H1 (cell line): Measurements from ENCODE around the gene MVD. TPM values are rescaled to one million over a fixed set of nuclear protein-coding genes. Genes with fewer than 3 reads are reported as not detected.
A peak's percentile ranks its signal among the peaks of the same experiment; 100 is the strongest.

ENCODE experiments used
- CTCF ChIA-PET: fragments of 300-600 bp; sonication (Branson Sonifier 250); formaldehyde crosslinking; loops from one replicate; lab custom pipeline; 2021; ENCODE audit not compliant: partially characterized antibody; lab: Charles Lee
- POLR2A ChIA-PET: fragments of 300-600 bp; sonication (Branson Sonifier 250); formaldehyde crosslinking; loops from one replicate; lab custom pipeline; 2021; ENCODE audit warnings: inconsistent platforms; ENCODE audit not compliant: partially characterized antibody; lab: Charles Lee
- DNase-seq, 2 experiments: peaks; one replicate each; pipeline versions ENCODE4 v3.0.0 to v3.0.0-alpha.2; 2010 to 2022; ENCODE audit warnings: low spot score in 2 of 2, low read depth in 1 of 2, mixed read lengths in 1 of 2
- FAIRE-seq: peaks from 2 replicates; lab custom pipeline; 2011; peaks lifted over from hg19 to GRCh38; lab: Jason Lieb, UNC
- H2AFZ ChIP-seq: 2 replicates; pipeline ENCODE4 v1.8.1; 2012; ENCODE audit warnings: low read length, inconsistent platforms
- H2AK5ac ChIP-seq: 2 replicates; pipeline ENCODE4 v1.6.1; 2013; ENCODE audit warnings: low read depth, low read length
- H2BK120ac ChIP-seq: replicated peaks from 2 replicates; pipeline ENCODE3; 2013; ENCODE audit warnings: low read depth, low read length, inconsistent platforms
- H2BK12ac ChIP-seq: 2 replicates; pipeline ENCODE4 v1.6.1; 2013; ENCODE audit warnings: low read depth, low read length
- H2BK15ac ChIP-seq: 2 replicates; pipeline ENCODE4 v1.6.1; 2013; ENCODE audit warnings: low read length
- H2BK20ac ChIP-seq: 2 replicates; pipeline ENCODE4 v1.6.1; 2013; ENCODE audit warnings: low read length
- H2BK5ac ChIP-seq: 2 replicates; pipeline ENCODE4 v1.6.1; 2013; ENCODE audit warnings: low read depth, low read length
- H3K14ac ChIP-seq: 2 replicates; pipeline ENCODE4 v1.6.1; 2013; ENCODE audit warnings: inconsistent platforms; ENCODE audit not compliant: insufficient read length
- H3K18ac ChIP-seq: 2 replicates; pipeline ENCODE4 v1.6.1; 2013; ENCODE audit warnings: low read length; ENCODE audit errors: extremely low read depth
- H3K23ac ChIP-seq: 2 replicates; pipeline ENCODE4 v1.6.1; 2013; ENCODE audit warnings: inconsistent platforms; ENCODE audit not compliant: insufficient read length
- H3K23me2 ChIP-seq: 2 replicates; pipeline ENCODE4 v1.6.1; 2013; ENCODE audit warnings: low read depth, low read length
- H3K27ac ChIP-seq: 2 replicates; pipeline ENCODE4 v1.6.1; 2011; ENCODE audit warnings: low read depth, low read length, inconsistent platforms
- H3K27me3 ChIP-seq, 4 experiments: replicated peaks in 1 of 4; 1 replicate in 1 of 4; 2 replicates in 3 of 4; pipeline versions ENCODE4 v1.6.1 to v1.8.1; 2011 to 2013; ENCODE audit warnings: low read length in 3 of 4, mild to moderate bottlenecking in 3 of 4, inconsistent platforms in 2 of 4, mixed read lengths in 2 of 4, moderate library complexity in 1 of 4; ENCODE audit not compliant: control insufficient read depth in 3 of 4, insufficient read depth in 3 of 4; ENCODE audit errors: extremely low read depth in 1 of 4
- H3K36me3 ChIP-seq, 4 experiments: 2 replicates each; pipeline versions ENCODE4 v1.6.1 to v1.8.1; 2011 to 2013; ENCODE audit warnings: mild to moderate bottlenecking in 4 of 4, low read length in 3 of 4, moderate library complexity in 2 of 4, control low read depth in 1 of 4, inconsistent platforms in 1 of 4; ENCODE audit not compliant: insufficient read depth in 4 of 4, control insufficient read depth in 2 of 4
- H3K4ac ChIP-seq: replicated peaks from 2 replicates; pipeline ENCODE3; 2013; ENCODE audit warnings: low read length, low read depth, mixed read lengths, inconsistent platforms; ENCODE audit not compliant: insufficient read length
- H3K4me1 ChIP-seq, 4 experiments: replicated peaks in 1 of 4; 1 replicate in 1 of 4; 2 replicates in 3 of 4; pipeline versions ENCODE4 v1.6.1 to v1.8.1; 2011 to 2013; ENCODE audit warnings: low read length in 3 of 4, inconsistent platforms in 2 of 4, mixed read lengths in 1 of 4; ENCODE audit not compliant: insufficient read depth in 4 of 4, control insufficient read depth in 3 of 4
- H3K4me2 ChIP-seq, 2 experiments: 2 replicates each; pipeline versions ENCODE4 v1.6.1 to v1.8.1; 2011 to 2013; ENCODE audit warnings: low read depth in 2 of 2, low read length in 2 of 2, control low read depth in 1 of 2, inconsistent platforms in 1 of 2, mild to moderate bottlenecking in 1 of 2; ENCODE audit not compliant: insufficient read depth in 1 of 2
- H3K4me3 ChIP-seq, 4 experiments: fragments of 200-600, 300-600 bp in 1 of 4; sonication (generic), shearing (Covaris generic), sonication (Bioruptor Twin) in 1 of 4; 2 replicates each; pipeline versions ENCODE4 v1.5.1 to v1.8.1; 2011 to 2016; ENCODE audit warnings: low read length in 4 of 4, low read depth in 3 of 4, control low read depth in 2 of 4, inconsistent platforms in 2 of 4, mild to moderate bottlenecking in 2 of 4, mixed read lengths in 1 of 4, moderate library complexity in 1 of 4; ENCODE audit not compliant: insufficient read depth in 2 of 4; ENCODE audit errors: extremely low read depth in 1 of 4
- H3K56ac ChIP-seq: replicated peaks from 2 replicates; pipeline ENCODE3; 2013; ENCODE audit warnings: low read depth, mild to moderate bottlenecking, mixed read lengths, low read length, inconsistent platforms; ENCODE audit not compliant: insufficient read length
- H3K79me1 ChIP-seq: 2 replicates; pipeline ENCODE4 v1.6.1; 2013; ENCODE audit warnings: low read depth, low read length, control low read depth
- H3K79me2 ChIP-seq, 2 experiments: 2 replicates each; pipeline versions ENCODE4 v1.6.1 to v1.8.1; 2012 to 2013; ENCODE audit warnings: low read length in 2 of 2, mild to moderate bottlenecking in 2 of 2, inconsistent platforms in 1 of 2; ENCODE audit not compliant: insufficient read depth in 2 of 2, control insufficient read depth in 1 of 2
- H3K9ac ChIP-seq, 4 experiments: replicated peaks in 1 of 4; 1 replicate in 1 of 4; 2 replicates in 3 of 4; pipeline versions ENCODE4 v1.6.1 to v1.8.1; 2011 to 2013; ENCODE audit warnings: low read depth in 3 of 4, low read length in 3 of 4, control low read depth in 2 of 4, mild to moderate bottlenecking in 2 of 4, moderate library complexity in 2 of 4, inconsistent platforms in 1 of 4; ENCODE audit errors: extremely low read depth in 1 of 4
- H3K9me3 ChIP-seq, 2 experiments: 2 replicates each; pipeline versions ENCODE4 v1.6.1 to v1.8.1; 2012 to 2013; ENCODE audit warnings: mild to moderate bottlenecking in 2 of 2, moderate library complexity in 2 of 2, control low read depth in 1 of 2, inconsistent platforms in 1 of 2, low read depth in 1 of 2, low read length in 1 of 2, mixed read lengths in 1 of 2; ENCODE audit not compliant: insufficient read depth in 2 of 2
- H4K20me1 ChIP-seq, 2 experiments: replicated peaks in 1 of 2; 2 replicates each; pipeline versions ENCODE3 to v1.8.1; 2011 to 2013; ENCODE audit warnings: inconsistent platforms in 2 of 2, low read length in 2 of 2, mild to moderate bottlenecking in 1 of 2; ENCODE audit not compliant: insufficient read depth in 2 of 2, control insufficient read depth in 1 of 2
- H4K5ac ChIP-seq: 2 replicates; pipeline ENCODE4 v1.6.1; 2013; ENCODE audit warnings: low read length, low read depth, mixed read lengths, inconsistent platforms; ENCODE audit not compliant: insufficient read length
- H4K8ac ChIP-seq: 2 replicates; pipeline ENCODE4 v1.8.0; 2013; ENCODE audit warnings: mild to moderate bottlenecking, moderate library complexity, low read length, inconsistent platforms; ENCODE audit not compliant: insufficient read depth; ENCODE audit errors: extremely low read depth
- H4K91ac ChIP-seq: replicated peaks from 2 replicates; pipeline ENCODE3; 2013; ENCODE audit warnings: low read length, mixed read lengths, inconsistent platforms; ENCODE audit not compliant: insufficient read length
- CBX8 ChIP-seq: fragments of 300-800, 300-1000 bp; sonication (generic); IDR thresholded peaks from 2 replicates; pipeline ENCODE4 v1.7.1; 2016; ENCODE audit warnings: low read depth, low read length, borderline replicate concordance
- EZH2 ChIP-seq: fragments of 200-600 bp; sonication (generic); IDR thresholded peaks from 2 replicates; pipeline ENCODE4 v1.7.1; 2012; ENCODE audit warnings: low read depth, mild to moderate bottlenecking, moderate library complexity, low read length, inconsistent platforms; ENCODE audit not compliant: severe bottlenecking
- FOSL1 ChIP-seq: IDR thresholded peaks from 2 replicates; pipeline ENCODE4 v1.6.1; 2011; ENCODE audit warnings: mild to moderate bottlenecking, low read depth, low read length, moderate library complexity; ENCODE audit not compliant: insufficient read depth
- KDM5A ChIP-seq: fragments of 200-600 bp; IDR thresholded peaks from 2 replicates; pipeline ENCODE4 v1.7.1; 2012; ENCODE audit warnings: mild to moderate bottlenecking, low read length, inconsistent platforms, mixed read lengths
- MAFK ChIP-seq: IDR thresholded peaks from 2 replicates; pipeline ENCODE4 v1.6.1; 2012; ENCODE audit warnings: low read depth, mild to moderate bottlenecking, improper control_type of control experiment, low read length
- POU5F1 ChIP-seq: IDR thresholded peaks from 2 replicates; pipeline ENCODE4 v1.6.1; 2011; ENCODE audit warnings: low read depth, mild to moderate bottlenecking, low read length, moderate library complexity
- TAF7 ChIP-seq: optimal IDR thresholded peaks from 2 replicates; pipeline ENCODE3; 2011; ENCODE audit warnings: low read depth, mild to moderate bottlenecking, inconsistent platforms, low read length, moderate library complexity, borderline replicate concordance
- WGBS, 2 experiments: shearing (Covaris generic) in 1 of 2; methylation state at CpG; one replicate each; pipeline versions ENCODE4 v1.1.6 to v1.1.7; 2013 to 2015; ENCODE audit warnings: low lambda C conversion rate in 2 of 2, mixed read lengths in 2 of 2, inconsistent platforms in 1 of 2, low coverage in 1 of 2, missing lambda C conversion rate in 1 of 2; ENCODE audit not compliant: insufficient replicate concordance in 2 of 2, insufficient coverage in 1 of 2, insufficient read length in 1 of 2; ENCODE audit errors: extremely low coverage in 1 of 2, missing lambda C conversion rate in 1 of 2; 5-methylcytosine and 5-hydroxymethylcytosine counted together
- polyA plus RNA-seq, 7 experiments: library from polyadenylated mRNA; depleted of rRNA in 3 of 7; stranded (reverse) in 5 of 7; unstranded in 2 of 7; fragments of >200 nt in 5 of 7; fragments of 200-250 nt in 2 of 7; gene quantifications; 1 replicate in 5 of 7; 2 replicates in 1 of 7; 4 replicates in 1 of 7; pipeline versions ENCODE4 v1.2.1 to v1.2.3, GENCODE V29; 2011 to 2013; ENCODE audit warnings: missing spikeins in 2 of 7, mixed read lengths in 2 of 7
- total RNA-seq: library from RNA; stranded (reverse); fragmentation: NEBNext Ultra II Directional; extraction: Animal tissue kit (Norgen Biotek cat#: 25700); gene quantifications from 2 replicates; pipeline ENCODE4 v1.2.1, GENCODE V29; 2021

Gene MVD
- total and polyA plus RNA-seq, 2 of the 8 experiments (the other 6 are each of a cell fraction or from before 2014, with no cell fraction given): 47.2 to 77.3 TPM

- H4K91ac ChIP-seq: no peak overlapping the region
- no peak overlapping the region for H4K5ac ChIP-seq
- ChIA-PET POLR2A (interaction anchor here (1.1 to 2.3 kb wide), 3 partner anchors 9 to 21 kb away, joined by 5 to 8 read pairs (median 6); partner anchors contain the start of gene SNAI3), CTCF (interaction anchor here (0.8 to 3.3 kb wide), 7 partner anchors 10 to 57 kb away, joined by 3 to 14 read pairs (median 5); no protein-coding TSS in a partner anchor)
- H3K36me3 ChIP-seq: no peaks in the 10 kb centered on the region
- FAIRE-seq (no peak), DNase-seq (no peak)
- H3K4me2 ChIP-seq: peak overlapping the region; percentile 69 to 98
- H3K23ac ChIP-seq: no peak overlapping the region
- TF ChIP-seq POU5F1: no peak
- no peak for TF ChIP-seq FOSL1
- TF ChIP-seq MAFK: no peak
- TF ChIP-seq EZH2: no peak
- no peak for TF ChIP-seq KDM5A
- no peak for TF ChIP-seq CBX8
- TF ChIP-seq TAF7: no peak
- H2AK5ac ChIP-seq: no peak overlapping the region
- peaks cover 12% of the 10 kb centered on the region for H3K79me1 ChIP-seq
- no peak overlapping the region for H3K14ac ChIP-seq
- H4K20me1 ChIP-seq: peaks cover 1 to 4% of the 10 kb centered on the region in 2 experiments
- peak overlapping the region; percentile 86 to 100 (median 92) for H3K4me3 ChIP-seq
- H2BK12ac ChIP-seq: no peak overlapping the region
- no peak overlapping the region for H2BK20ac ChIP-seq
- no peak overlapping the region for H2BK5ac ChIP-seq
- peaks cover 0 to 39% of the 10 kb centered on the region in 2 experiments; a peak in 2 of 4 replicates for H3K79me2 ChIP-seq
- no peak overlapping the region for H3K56ac ChIP-seq
- 4% methylated on average over 28 of the region's 57 CpGs; no CpG with 5 or more reads in 1 of the 2 experiments for whole genome bisulfite sequencing, 2 experiments
- no peak overlapping the region; the same call in 1 of the 2 replicates for H3K27ac ChIP-seq
- H2BK120ac ChIP-seq: no peak overlapping the region
- no peaks in the 10 kb centered on the region for H3K9me3 ChIP-seq
- H3K9ac ChIP-seq: peak overlapping the region; percentile 55 to 94 (median 84); a peak in 6 of 7 replicates
- peaks cover 15% of the 10 kb centered on the region; the same call in 1 of the 2 replicates for H3K23me2 ChIP-seq
- no peaks in the 10 kb centered on the region for H3K27me3 ChIP-seq
- no peak overlapping the region for H2AFZ ChIP-seq
- H3K18ac ChIP-seq: no peak overlapping the region
- peaks cover 0 to 6% (median 3%) of the 10 kb centered on the region in 4 experiments; a peak in 4 of 7 replicates for H3K4me1 ChIP-seq
- H4K8ac ChIP-seq: peak overlapping the region; percentile 79
- no peak overlapping the region for H2BK15ac ChIP-seq
- no peak overlapping the region for H3K4ac ChIP-seq
These were observed 42.9 kb upstream of the MVD start for GRCh38 chr16:88705801-88706228.
